ENCODE measurements around the gene RASIP1. TPM values are rescaled to one million over a fixed set of nuclear protein-coding genes. Genes with fewer than 3 reads are reported as not detected.
A peak's percentile ranks its signal among the peaks of the same experiment; 100 is the strongest.
"Not testable (repeated sequence)": the region's sequence is repeated elsewhere in the genome, so short reads cannot be mapped to it uniquely, and the experiment has no call there.

RASIP1 gene
- total RNA-seq, 1 donor from 2014 or later: 1.0 TPM

GRCh38 chr19:48681127-48681470, 59.3 kb downstream of the RASIP1 start:
- H3K4me1 Mint-ChIP-seq (ENCODE audit: low read depth): no peaks in the 10 kb centered on the region
- no peak overlapping the region for H3K4me3 Mint-ChIP-seq (ENCODE audit: low read depth)
- intact Hi-C loops (cut with micrococcal nuclease): no loop called here
- H3K27ac Mint-ChIP-seq: no peak overlapping the region
- DNase-seq (ENCODE audit: low spot score): no peak
- H3K36me3 Mint-ChIP-seq (ENCODE audit: low read depth): no peaks in the 10 kb centered on the region
- no peaks in the 10 kb centered on the region for H3K9me3 Mint-ChIP-seq
- no peaks in the 10 kb centered on the region for H3K27me3 Mint-ChIP-seq (ENCODE audit: low read depth)

- Mint-ChIP-seq H3K4me3 (ENCODE audit: low read depth) (no peak overlapping the region), H3K27me3 (ENCODE audit: low read depth) (no peaks in the 10 kb centered on the region), H3K4me1 (ENCODE audit: low read depth) (no peaks in the 10 kb centered on the region), H3K9me3 (no peaks in the 10 kb centered on the region), H3K36me3 (ENCODE audit: low read depth) (no peaks in the 10 kb centered on the region), H3K27ac (no peak overlapping the region)
- intact Hi-C loops (cut with micrococcal nuclease): no loop called here
- no peak for DNase-seq (ENCODE audit: low spot score)
Measured at GRCh38 chr19:48680436-48681126, 59.8 kb downstream of the RASIP1 start.

GRCh38 chr19:48680006-48680405, 60.4 kb downstream of the RASIP1 start:
- DNase-seq (ENCODE audit: low spot score); H3K4me1 Mint-ChIP-seq (ENCODE audit: low read depth); H3K4me3 Mint-ChIP-seq (ENCODE audit: low read depth); H3K27ac Mint-ChIP-seq; intact Hi-C loops (cut with micrococcal nuclease); H3K9me3 Mint-ChIP-seq; H3K36me3 Mint-ChIP-seq (ENCODE audit: low read depth); H3K27me3 Mint-ChIP-seq (ENCODE audit: low read depth): not testable (repeated sequence)

- H3K27ac Mint-ChIP-seq: no peak overlapping the region
- H3K36me3 Mint-ChIP-seq (ENCODE audit: low read depth): no peaks in the 10 kb centered on the region
- H3K9me3 Mint-ChIP-seq: no peaks in the 10 kb centered on the region
- no peaks in the 10 kb centered on the region for H3K27me3 Mint-ChIP-seq (ENCODE audit: low read depth)
- intact Hi-C loops (cut with micrococcal nuclease): no loop called here
- DNase-seq (ENCODE audit: low spot score): no peak
- H3K4me3 Mint-ChIP-seq (ENCODE audit: low read depth): no peak overlapping the region
- peaks cover 5% of the 10 kb centered on the region for H3K4me1 Mint-ChIP-seq (ENCODE audit: low read depth)
Measured at GRCh38 chr19:48678201-48678600, 62.2 kb downstream of the RASIP1 start.

- no peak for DNase-seq (ENCODE audit: low spot score)
- intact Hi-C loops (cut with micrococcal nuclease): no loop called here
- Mint-ChIP-seq H3K27me3 (ENCODE audit: low read depth) (no peaks in the 10 kb centered on the region), H3K9me3 (no peaks in the 10 kb centered on the region), H3K4me1 (ENCODE audit: low read depth) (peaks cover 5% of the 10 kb centered on the region), H3K36me3 (ENCODE audit: low read depth) (no peaks in the 10 kb centered on the region), H3K4me3 (ENCODE audit: low read depth) (no peak overlapping the region), H3K27ac (no peak overlapping the region)
Measured at GRCh38 chr19:48676887-48677286, 63.5 kb downstream of the RASIP1 start.

- no peak for DNase-seq (ENCODE audit: low spot score)
- Mint-ChIP-seq H3K9me3 (no peaks in the 10 kb centered on the region), H3K27ac (no peak overlapping the region), H3K27me3 (ENCODE audit: low read depth) (no peaks in the 10 kb centered on the region), H3K4me1 (ENCODE audit: low read depth) (peaks cover 5% of the 10 kb centered on the region), H3K4me3 (ENCODE audit: low read depth) (no peak overlapping the region), H3K36me3 (ENCODE audit: low read depth) (no peaks in the 10 kb centered on the region)
- intact Hi-C loops (cut with micrococcal nuclease): no loop called here
Measured at GRCh38 chr19:48676487-48676886, 63.9 kb downstream of the RASIP1 start.

- Mint-ChIP-seq H3K27ac (no peak overlapping the region), H3K9me3 (no peaks in the 10 kb centered on the region), H3K4me1 (ENCODE audit: low read depth) (peaks cover 5% of the 10 kb centered on the region), H3K4me3 (ENCODE audit: low read depth) (no peak overlapping the region), H3K36me3 (ENCODE audit: low read depth) (no peaks in the 10 kb centered on the region), H3K27me3 (ENCODE audit: low read depth) (no peaks in the 10 kb centered on the region)
- intact Hi-C loops (cut with micrococcal nuclease): no loop called here
- peak; percentile 65 for DNase-seq (ENCODE audit: low spot score)
Measured at GRCh38 chr19:48674921-48675824, 65.2 kb downstream of the RASIP1 start.

- no peak overlapping the region for H3K27ac Mint-ChIP-seq
- DNase-seq (ENCODE audit: low spot score): no peak
- H3K4me3 Mint-ChIP-seq (ENCODE audit: low read depth): no peak overlapping the region
- peaks cover 5% of the 10 kb centered on the region for H3K4me1 Mint-ChIP-seq (ENCODE audit: low read depth)
- intact Hi-C loops (cut with micrococcal nuclease): no loop called here
- H3K27me3 Mint-ChIP-seq (ENCODE audit: low read depth): no peaks in the 10 kb centered on the region
- no peaks in the 10 kb centered on the region for H3K36me3 Mint-ChIP-seq (ENCODE audit: low read depth)
- peaks cover 4% of the 10 kb centered on the region for H3K9me3 Mint-ChIP-seq
Measured at GRCh38 chr19:48674216-48674809, 66.1 kb downstream of the RASIP1 start.

GRCh38 chr19:48673436-48674100, 66.8 kb downstream of the RASIP1 start:
- intact Hi-C loops (cut with micrococcal nuclease): no loop called here
- DNase-seq (ENCODE audit: low spot score): no peak
- Mint-ChIP-seq H3K4me1 (ENCODE audit: low read depth) (peaks cover 5% of the 10 kb centered on the region), H3K27me3 (ENCODE audit: low read depth) (no peaks in the 10 kb centered on the region), H3K9me3 (peaks cover 4% of the 10 kb centered on the region), H3K36me3 (ENCODE audit: low read depth) (no peaks in the 10 kb centered on the region), H3K27ac (no peak overlapping the region), H3K4me3 (ENCODE audit: low read depth) (no peak overlapping the region)

- H3K4me1 Mint-ChIP-seq (ENCODE audit: low read depth): peaks cover 5% of the 10 kb centered on the region
- H3K9me3 Mint-ChIP-seq: peaks cover 4% of the 10 kb centered on the region
- H3K36me3 Mint-ChIP-seq (ENCODE audit: low read depth): no peaks in the 10 kb centered on the region
- DNase-seq (ENCODE audit: low spot score): no peak
- no peak within 1 kb of the TSS for H3K4me3 Mint-ChIP-seq (ENCODE audit: low read depth)
- H3K27ac Mint-ChIP-seq: no peak within 1 kb of the TSS
- H3K27me3 Mint-ChIP-seq (ENCODE audit: low read depth): no peaks in the 10 kb centered on the region
- intact Hi-C loops (cut with micrococcal nuclease): no loop called here
Measured at GRCh38 chr19:48672994-48673393, 67.4 kb downstream of the RASIP1 start, which contains the start of gene NTN5. Gene NTN5 (minus strand): TSS chr19:48673017. CDS start chr19:48670986, 2,031 bp downstream.

GRCh38 chr19:48671446-48671995, 68.9 kb downstream of the RASIP1 start:
- no peaks in the 10 kb centered on the region for H3K27me3 Mint-ChIP-seq (ENCODE audit: low read depth)
- no peaks in the 10 kb centered on the region for H3K36me3 Mint-ChIP-seq (ENCODE audit: low read depth)
- no peak overlapping the region for H3K4me3 Mint-ChIP-seq (ENCODE audit: low read depth)
- H3K27ac Mint-ChIP-seq: no peak overlapping the region
- H3K9me3 Mint-ChIP-seq: peaks cover 4% of the 10 kb centered on the region
- peaks cover 5% of the 10 kb centered on the region for H3K4me1 Mint-ChIP-seq (ENCODE audit: low read depth)
- intact Hi-C loops (cut with micrococcal nuclease): no loop called here
- no peak for DNase-seq (ENCODE audit: low spot score)

- intact Hi-C loops (cut with micrococcal nuclease): no loop called here
- H3K36me3 Mint-ChIP-seq (ENCODE audit: low read depth): no peaks in the 10 kb centered on the region
Measured at GRCh38 chr19:48670699-48671445, 69.5 kb downstream of the RASIP1 start.

More at GRCh38 chr19:48670699-48671445, 69.5 kb downstream of the RASIP1 start:
- Mint-ChIP-seq H3K9me3 (peaks cover 4% of the 10 kb centered on the region), H3K4me1 (ENCODE audit: low read depth) (peaks cover 5% of the 10 kb centered on the region), H3K27ac (no peak overlapping the region), H3K27me3 (ENCODE audit: low read depth) (no peaks in the 10 kb centered on the region), H3K4me3 (ENCODE audit: low read depth) (no peak overlapping the region)
- DNase-seq (ENCODE audit: low spot score): no peak

All from activated T-helper 2 cell treated with anti-CD3 and anti-CD28 coated beads, Interferon-gamma antibody, Interleukin-2, Interleukin-4, amounts not matched to agents 10 μg/mL and 5 μg/mL and 100 μg/mL, durations not matched to agents 14 hours and 24 hours and 36 hours (primary cell).